ENCODE results near the gene CASK. TPM values are rescaled to one million over a fixed set of nuclear protein-coding genes. Genes with fewer than 3 reads are reported as not detected.

CASK gene
- total and polyA plus RNA-seq, 8 donors: 4.7 to 42.5 (median 22.9) TPM

- Histone ChIP-seq H3K4me1 (no peaks in the 10 kb centered on the region), H3K4me3 (no peak overlapping the region), H3K36me3 (no peaks in the 10 kb centered on the region), H3K27me3 (peaks cover 0 to 7% (median 0%) of the 10 kb centered on the region in 4 donors), H3K27ac (no peak overlapping the region), H3K9me3 (no peaks in the 10 kb centered on the region)
- WGBS, 2 donors: 71 to 76% methylated on average over 2 of the region's 2 CpGs
- DNase-seq: no peak
- ATAC-seq: no peak
- intact Hi-C loops (cut with DNase I): no loop called here
- no peak for FAIRE-seq
- TF ChIP-seq, protein P1, sequence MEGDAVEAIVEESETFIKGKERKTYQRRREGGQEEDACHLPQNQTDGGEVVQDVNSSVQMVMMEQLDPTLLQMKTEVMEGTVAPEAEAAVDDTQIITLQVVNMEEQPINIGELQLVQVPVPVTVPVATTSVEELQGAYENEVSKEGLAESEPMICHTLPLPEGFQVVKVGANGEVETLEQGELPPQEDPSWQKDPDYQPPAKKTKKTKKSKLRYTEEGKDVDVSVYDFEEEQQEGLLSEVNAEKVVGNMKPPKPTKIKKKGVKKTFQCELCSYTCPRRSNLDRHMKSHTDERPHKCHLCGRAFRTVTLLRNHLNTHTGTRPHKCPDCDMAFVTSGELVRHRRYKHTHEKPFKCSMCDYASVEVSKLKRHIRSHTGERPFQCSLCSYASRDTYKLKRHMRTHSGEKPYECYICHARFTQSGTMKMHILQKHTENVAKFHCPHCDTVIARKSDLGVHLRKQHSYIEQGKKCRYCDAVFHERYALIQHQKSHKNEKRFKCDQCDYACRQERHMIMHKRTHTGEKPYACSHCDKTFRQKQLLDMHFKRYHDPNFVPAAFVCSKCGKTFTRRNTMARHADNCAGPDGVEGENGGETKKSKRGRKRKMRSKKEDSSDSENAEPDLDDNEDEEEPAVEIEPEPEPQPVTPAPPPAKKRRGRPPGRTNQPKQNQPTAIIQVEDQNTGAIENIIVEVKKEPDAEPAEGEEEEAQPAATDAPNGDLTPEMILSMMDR (IDR thresholded peaks at IDR 0.05): no peak
Observed at GRCh38 chrX:41960142-41960541, 36.8 kb upstream of the CASK start.

- FAIRE-seq: no peak
- ATAC-seq: no peak
Observed at GRCh38 chrX:41958861-41959260, 35.5 kb upstream of the CASK start.

GRCh38 chrX:41956027-41956426, 32.7 kb upstream of the CASK start:
- WGBS, 2 donors: 78 to 81% methylated on average over 2 of the region's 2 CpGs
- FAIRE-seq (no peak), DNase-seq (no peak), ATAC-seq (no peak)
- intact Hi-C loops (cut with DNase I): no loop called here
- no peaks in the 10 kb centered on the region for H3K4me1 ChIP-seq
- H3K27me3 ChIP-seq: peaks cover 0 to 9% (median 0%) of the 10 kb centered on the region in 4 donors
- no peaks in the 10 kb centered on the region for H3K9me3 ChIP-seq
- no peak overlapping the region for H3K4me3 ChIP-seq
- TF ChIP-seq, protein P1 (IDR thresholded peaks at IDR 0.05): no peak
- H3K27ac ChIP-seq: no peak overlapping the region
- no peaks in the 10 kb centered on the region for H3K36me3 ChIP-seq

More at GRCh38 chrX:41958861-41959260, 35.5 kb upstream of the CASK start:
- no peak for DNase-seq
- TF ChIP-seq, protein P1 (IDR thresholded peaks at IDR 0.05): no peak
- peaks cover 0 to 4% (median 0%) of the 10 kb centered on the region in 4 donors for H3K27me3 ChIP-seq
- no peaks in the 10 kb centered on the region for H3K9me3 ChIP-seq
- no peak overlapping the region for H3K27ac ChIP-seq
- intact Hi-C loops (cut with DNase I): no loop called here
- H3K4me3 ChIP-seq: no peak overlapping the region
- H3K36me3 ChIP-seq: no peaks in the 10 kb centered on the region
- H3K4me1 ChIP-seq: no peaks in the 10 kb centered on the region

DNA sequence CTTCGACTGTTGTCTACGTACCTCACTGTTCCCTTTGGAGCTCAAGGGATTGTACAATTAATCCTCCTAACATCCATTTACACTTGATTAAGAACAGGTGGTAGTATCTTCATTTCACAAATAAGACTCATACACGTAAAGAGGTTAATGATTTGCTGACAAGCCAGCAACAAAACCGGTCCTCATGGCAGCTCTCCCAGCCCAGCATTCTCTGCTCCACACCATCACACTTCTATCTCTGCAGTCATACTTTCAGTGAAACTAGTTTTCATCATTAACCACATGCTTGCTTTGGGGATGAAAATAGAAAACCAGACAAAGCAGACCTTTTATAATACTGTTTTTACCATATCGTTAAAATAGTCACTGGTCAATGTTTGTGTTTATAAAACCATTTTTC, 28.7 kb upstream of the CASK start:
- Histone ChIP-seq H3K4me1 (no peaks in the 10 kb centered on the region), H3K36me3 (no peaks in the 10 kb centered on the region), H3K9me3 (no peaks in the 10 kb centered on the region), H3K27ac (no peak overlapping the region), H3K27me3 (peaks cover 0 to 5% (median 0%) of the 10 kb centered on the region in 4 donors), H3K4me3 (no peak overlapping the region)
- no peak for DNase-seq
- FAIRE-seq: peak; percentile 23
- intact Hi-C loops (cut with DNase I): no loop called here
- WGBS, 2 donors: 40 to 43% methylated on average over 5 of the region's 5 CpGs
- peak in 1 of 4 donors; percentile 22 for ATAC-seq
- TF ChIP-seq, protein P1 (IDR thresholded peaks at IDR 0.05): no peak

DNA sequence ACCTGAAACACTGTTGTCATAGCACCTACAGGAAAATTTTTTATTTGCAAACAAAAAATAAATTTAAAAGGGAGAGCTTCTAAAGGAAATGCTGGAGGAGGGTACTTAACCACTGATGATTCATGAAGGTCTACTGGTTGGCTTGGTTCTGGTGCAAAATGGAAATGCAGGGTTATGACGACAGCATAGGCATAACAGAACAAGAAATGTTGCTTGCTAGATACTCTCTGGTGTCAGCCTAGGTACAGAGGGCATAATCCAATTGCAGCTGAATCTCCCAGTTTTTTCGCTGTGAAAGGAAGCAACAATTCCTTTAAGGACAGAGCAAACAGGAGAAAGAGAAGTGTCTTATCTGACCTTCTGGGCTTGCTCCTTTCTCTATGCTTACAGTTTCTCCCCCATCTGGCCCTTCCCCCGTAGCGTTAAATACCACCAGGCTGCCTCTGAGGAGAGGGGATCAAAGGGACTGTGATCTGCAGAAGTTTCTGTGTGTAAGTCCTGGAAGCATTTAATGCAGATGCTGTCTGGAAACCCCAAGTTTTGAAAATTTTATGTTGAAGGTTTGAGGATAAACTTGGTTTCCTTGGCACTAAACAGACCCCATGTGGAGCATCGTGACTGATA, 23.7 kb upstream of the CASK start:
- TF ChIP-seq, protein P1 (IDR thresholded peaks at IDR 0.05): no peak
- 62 to 87% methylated on average over 5 of the region's 5 CpGs for WGBS, 2 donors
- no peak for FAIRE-seq
- no peaks in the 10 kb centered on the region for H3K9me3 ChIP-seq
- intact Hi-C loops (cut with DNase I): no loop called here
- no peak overlapping the region for H3K4me3 ChIP-seq
- ATAC-seq: no peak
- peaks cover 0 to 4% (median 0%) of the 10 kb centered on the region in 4 donors for H3K27me3 ChIP-seq
- H3K27ac ChIP-seq: no peak overlapping the region
- H3K4me1 ChIP-seq: no peaks in the 10 kb centered on the region
- no peaks in the 10 kb centered on the region for H3K36me3 ChIP-seq
- DNase-seq: no peak
